Measurements from ENCODE around the gene L3MBTL4. TPM values are rescaled to one million over a fixed set of nuclear protein-coding genes. Genes with fewer than 3 reads are reported as not detected.

Gene L3MBTL4
- total RNA-seq, 1 experiment from 2014 or later, result 0.87 TPM

DNA sequence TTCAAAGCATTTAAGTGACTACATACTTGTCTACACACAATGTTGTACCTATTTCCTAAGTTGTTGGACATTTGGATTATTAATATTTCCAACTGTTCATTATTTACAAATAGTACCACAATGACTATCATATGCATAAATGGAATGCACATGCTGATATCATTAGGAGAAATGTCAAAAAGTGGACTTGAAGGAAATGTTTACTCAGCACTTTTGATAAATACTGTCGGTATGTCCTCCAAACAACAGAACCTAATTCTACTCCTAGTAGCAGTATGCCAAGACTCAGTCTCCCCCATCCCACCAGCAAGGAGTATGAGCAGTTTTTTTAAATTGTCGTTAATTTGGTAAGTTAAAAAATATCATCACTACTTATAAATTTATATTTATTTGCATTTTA, 116.8 kb downstream of the L3MBTL4 start:
- H3K27ac ChIP-seq (ENCODE audit: low read length), result no peak overlapping the region
- BruUV-seq (replicated peaks), result no TSS peak
- no peak for ATAC-seq
- H3K9me3 ChIP-seq (ENCODE audit: control insufficient read depth, insufficient read depth, low read depth, low read length), result no peaks in the 10 kb centered on the region
- CTCF ChIA-PET, result no interaction called here
- in situ Hi-C loops (cut with HindIII; ENCODE audit: low pct_unique_long_range_greater_than_20kb, low sequenced_read_pairs), result no loop called here
- no peaks in the 10 kb centered on the region for H3K36me3 ChIP-seq (ENCODE audit: control insufficient read depth, insufficient read depth, low read length)
- DNase-seq (ENCODE audit: low read depth, low spot score), result no peak
- no peaks in the 10 kb centered on the region for H3K4me1 ChIP-seq (ENCODE audit: control insufficient read depth, insufficient read depth, low read length)
- no peak overlapping the region for H3K4me3 ChIP-seq (ENCODE audit: low read depth in 2 of 2, low read length in 2 of 2)
- TF ChIP-seq SIN3A (IDR thresholded peaks at IDR 0.05; ENCODE audit: borderline replicate concordance, insufficient read depth, low read depth, low read length) (no peak), CTCF (IDR thresholded peaks at IDR 0.05) (no peak), POLR2AphosphoS5 (IDR thresholded peaks at IDR 0.05; ENCODE audit: low read depth, low read length) (no peak), TCF7L2 (IDR thresholded peaks at IDR 0.05; ENCODE audit: low read depth, low read length) (no peak)
- TF ChIP-seq, protein P1, sequence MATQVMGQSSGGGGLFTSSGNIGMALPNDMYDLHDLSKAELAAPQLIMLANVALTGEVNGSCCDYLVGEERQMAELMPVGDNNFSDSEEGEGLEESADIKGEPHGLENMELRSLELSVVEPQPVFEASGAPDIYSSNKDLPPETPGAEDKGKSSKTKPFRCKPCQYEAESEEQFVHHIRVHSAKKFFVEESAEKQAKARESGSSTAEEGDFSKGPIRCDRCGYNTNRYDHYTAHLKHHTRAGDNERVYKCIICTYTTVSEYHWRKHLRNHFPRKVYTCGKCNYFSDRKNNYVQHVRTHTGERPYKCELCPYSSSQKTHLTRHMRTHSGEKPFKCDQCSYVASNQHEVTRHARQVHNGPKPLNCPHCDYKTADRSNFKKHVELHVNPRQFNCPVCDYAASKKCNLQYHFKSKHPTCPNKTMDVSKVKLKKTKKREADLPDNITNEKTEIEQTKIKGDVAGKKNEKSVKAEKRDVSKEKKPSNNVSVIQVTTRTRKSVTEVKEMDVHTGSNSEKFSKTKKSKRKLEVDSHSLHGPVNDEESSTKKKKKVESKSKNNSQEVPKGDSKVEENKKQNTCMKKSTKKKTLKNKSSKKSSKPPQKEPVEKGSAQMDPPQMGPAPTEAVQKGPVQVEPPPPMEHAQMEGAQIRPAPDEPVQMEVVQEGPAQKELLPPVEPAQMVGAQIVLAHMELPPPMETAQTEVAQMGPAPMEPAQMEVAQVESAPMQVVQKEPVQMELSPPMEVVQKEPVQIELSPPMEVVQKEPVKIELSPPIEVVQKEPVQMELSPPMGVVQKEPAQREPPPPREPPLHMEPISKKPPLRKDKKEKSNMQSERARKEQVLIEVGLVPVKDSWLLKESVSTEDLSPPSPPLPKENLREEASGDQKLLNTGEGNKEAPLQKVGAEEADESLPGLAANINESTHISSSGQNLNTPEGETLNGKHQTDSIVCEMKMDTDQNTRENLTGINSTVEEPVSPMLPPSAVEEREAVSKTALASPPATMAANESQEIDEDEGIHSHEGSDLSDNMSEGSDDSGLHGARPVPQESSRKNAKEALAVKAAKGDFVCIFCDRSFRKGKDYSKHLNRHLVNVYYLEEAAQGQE (IDR thresholded peaks at IDR 0.05; ENCODE audit: insufficient read depth in 1 of 2, low read depth in 2 of 2, low read length in 1 of 2), result no peak
- no peaks in the 10 kb centered on the region for H3K27me3 ChIP-seq (ENCODE audit: control insufficient read depth, insufficient read depth, low read length)
- intact Hi-C loops (cut with micrococcal nuclease; ENCODE audit: unreplicated experiment), result no loop called here
- POLR2A ChIA-PET, result no interaction called here

GRCh38 chr18:6294148-6294784, 120.4 kb downstream of the L3MBTL4 start:
- BruUV-seq (replicated peaks), result no TSS peak
- DNase-seq (ENCODE audit: low read depth, low spot score) (no peak), ATAC-seq (no peak)
- intact Hi-C loops (cut with micrococcal nuclease; ENCODE audit: unreplicated experiment) (no loop called here), in situ Hi-C loops (cut with HindIII; ENCODE audit: low pct_unique_long_range_greater_than_20kb, low sequenced_read_pairs) (no loop called here)
- Histone ChIP-seq H3K9me3 (ENCODE audit: control insufficient read depth, insufficient read depth, low read depth, low read length) (no peaks in the 10 kb centered on the region), H3K4me1 (ENCODE audit: control insufficient read depth, insufficient read depth, low read length) (no peaks in the 10 kb centered on the region), H3K27me3 (ENCODE audit: control insufficient read depth, insufficient read depth, low read length) (no peaks in the 10 kb centered on the region), H3K4me3 (ENCODE audit: low read depth in 2 of 2, low read length in 2 of 2) (no peak overlapping the region), H3K27ac (ENCODE audit: low read length) (no peak overlapping the region), H3K36me3 (ENCODE audit: control insufficient read depth, insufficient read depth, low read length) (no peaks in the 10 kb centered on the region)
- POLR2A ChIA-PET, result no interaction called here
- CTCF ChIA-PET, result no interaction called here
- TF ChIP-seq TCF7L2 (IDR thresholded peaks at IDR 0.05; ENCODE audit: low read depth, low read length) (no peak), CTCF (IDR thresholded peaks at IDR 0.05) (no peak), SIN3A (IDR thresholded peaks at IDR 0.05; ENCODE audit: borderline replicate concordance, insufficient read depth, low read depth, low read length) (no peak), POLR2AphosphoS5 (IDR thresholded peaks at IDR 0.05; ENCODE audit: low read depth, low read length) (no peak)
- TF ChIP-seq, protein P1 (IDR thresholded peaks at IDR 0.05; ENCODE audit: insufficient read depth in 1 of 2, low read depth in 2 of 2, low read length in 1 of 2), result no peak

All from Panc1 (cell line).